SK-N-SH treated with all-trans-retinoic acid at 6 μM for 48 hours (cell line): ENCODE results near the gene SERPINF2.

ENCODE experiments used
- CSDC2 ChIP-seq: fragments of 250-450 bp; sonication (Bioruptor Pico); IDR thresholded peaks from 2 replicates; pipeline ENCODE4 v1.5.0; 2020; ENCODE audit warnings: mild to moderate bottlenecking, moderate library complexity
- ZFP3 ChIP-seq: fragments of 250-450 bp; sonication (Bioruptor Pico); IDR thresholded peaks from 2 replicates; pipeline ENCODE4 v1.5.0; 2020; ENCODE audit warnings: mild to moderate bottlenecking, moderate library complexity
- TF ChIP-seq, protein P1 (sequence below): fragments of 250-450 bp; sonication (Bioruptor Pico); IDR thresholded peaks from 2 replicates; pipeline ENCODE4 v1.8.0; 2020; ENCODE audit warnings: mild to moderate bottlenecking, moderate library complexity, borderline replicate concordance

DNA sequence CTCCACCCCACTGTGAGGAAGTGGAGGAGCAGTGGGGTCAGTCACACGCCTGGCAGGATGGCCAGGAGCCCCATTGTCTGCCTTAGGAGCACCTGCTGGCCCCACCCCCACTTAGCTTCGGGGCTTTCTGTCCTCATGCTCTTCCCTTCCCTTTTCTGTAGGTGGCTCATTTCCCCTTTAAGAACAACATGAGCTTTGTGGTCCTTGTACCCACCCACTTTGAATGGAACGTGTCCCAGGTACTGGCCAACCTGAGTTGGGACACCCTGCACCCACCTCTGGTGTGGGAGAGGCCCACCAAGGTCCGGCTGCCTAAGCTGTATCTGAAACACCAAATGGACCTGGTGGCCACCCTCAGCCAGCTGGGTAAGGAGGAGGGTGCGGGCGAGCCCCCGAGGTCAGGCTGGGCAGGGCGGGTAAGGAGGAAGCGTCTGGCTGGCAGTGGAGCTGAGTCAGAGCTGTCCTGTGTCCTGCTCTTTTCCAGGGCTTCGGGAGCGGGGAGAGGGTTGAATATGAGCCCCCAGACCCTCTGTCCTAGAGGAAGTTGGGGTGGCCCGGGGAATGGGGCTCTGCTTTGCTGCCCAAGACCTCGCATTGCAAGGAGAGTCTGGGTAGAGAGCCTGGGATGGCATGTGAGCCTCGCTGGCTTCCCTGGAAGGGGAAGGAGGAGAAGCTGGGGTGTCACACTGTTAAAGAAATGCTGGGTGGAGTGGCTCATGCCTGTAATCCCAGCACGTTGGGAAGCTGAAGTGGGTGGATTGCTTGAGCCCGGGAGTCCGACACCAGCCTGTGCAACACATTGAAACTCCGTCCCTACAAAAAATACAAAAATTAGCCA, 10.0 kb downstream of the SERPINF2 start:
- TF ChIP-seq CSDC2 = no peak
- TF ChIP-seq ZFP3 (CRISPR knock-in tag) = no peak
- TF ChIP-seq, protein P1, sequence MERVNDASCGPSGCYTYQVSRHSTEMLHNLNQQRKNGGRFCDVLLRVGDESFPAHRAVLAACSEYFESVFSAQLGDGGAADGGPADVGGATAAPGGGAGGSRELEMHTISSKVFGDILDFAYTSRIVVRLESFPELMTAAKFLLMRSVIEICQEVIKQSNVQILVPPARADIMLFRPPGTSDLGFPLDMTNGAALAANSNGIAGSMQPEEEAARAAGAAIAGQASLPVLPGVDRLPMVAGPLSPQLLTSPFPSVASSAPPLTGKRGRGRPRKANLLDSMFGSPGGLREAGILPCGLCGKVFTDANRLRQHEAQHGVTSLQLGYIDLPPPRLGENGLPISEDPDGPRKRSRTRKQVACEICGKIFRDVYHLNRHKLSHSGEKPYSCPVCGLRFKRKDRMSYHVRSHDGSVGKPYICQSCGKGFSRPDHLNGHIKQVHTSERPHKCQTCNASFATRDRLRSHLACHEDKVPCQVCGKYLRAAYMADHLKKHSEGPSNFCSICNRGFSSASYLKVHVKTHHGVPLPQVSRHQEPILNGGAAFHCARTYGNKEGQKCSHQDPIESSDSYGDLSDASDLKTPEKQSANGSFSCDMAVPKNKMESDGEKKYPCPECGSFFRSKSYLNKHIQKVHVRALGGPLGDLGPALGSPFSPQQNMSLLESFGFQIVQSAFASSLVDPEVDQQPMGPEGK (CRISPR knock-in tag) = no peak
